ENCODE results near the gene PLEKHJ1. TPM values are rescaled to one million over a fixed set of nuclear protein-coding genes. Genes with fewer than 3 reads are reported as not detected.

The PLEKHJ1 gene
- total and polyA plus RNA-seq, 2 of the 13 experiments (the other 11 are each of a cell fraction or from before 2014, with no cell fraction given): 70.5 to 130 TPM

- no peak overlapping the region for H3K4me2 ChIP-seq (ENCODE audit: low read depth, low read length)
- H3K4me3 ChIP-seq (replicated peaks in 1 of 3; ENCODE audit: insufficient read depth in 1 of 3, low read depth in 2 of 3, low read length in 3 of 3): no peak overlapping the region
- BruUV-seq (replicated peaks): no TSS peak
- ChIA-PET POLR2A (interaction anchor here (0.9 to 1.1 kb wide), 4 partner anchors 17 to 77 kb away, joined by 3 to 4 read pairs (median 3); no protein-coding TSS in a partner anchor), CTCF (ENCODE audit: low intra/inter-chr PET ratio, low total read pairs) (no interaction called here)
- peaks cover 13% of the 10 kb centered on the region for H3K79me2 ChIP-seq (ENCODE audit: insufficient read depth, low read length)
- no peaks in the 10 kb centered on the region for H3K9me3 ChIP-seq (ENCODE audit: low read length)
- peaks cover 35% of the 10 kb centered on the region for H3K4me1 ChIP-seq (ENCODE audit: insufficient read depth, low read length)
- H4K20me1 ChIP-seq (ENCODE audit: insufficient read depth, low read length): peaks cover 12% of the 10 kb centered on the region; the same call in 1 of the 2 replicates
- no peaks in the 10 kb centered on the region for H3K27me3 ChIP-seq (ENCODE audit: control insufficient read depth in 1 of 2, insufficient read depth in 2 of 2, low read length in 2 of 2)
- DNase-seq (ENCODE audit: low spot score): no peak
- in situ Hi-C loops (cut with HindIII; ENCODE audit: extremely low pct_ligation_motif_present, low pct_unique_long_range_greater_than_20kb): loop anchor here (10.0 kb wide), 1 partner anchor 82 kb away; no protein-coding TSS in a partner anchor
- H3K36me3 ChIP-seq (replicated peaks in 1 of 2; ENCODE audit: control insufficient read depth in 1 of 2, insufficient read depth in 2 of 2, low read length in 2 of 2): peaks cover 23 to 31% of the 10 kb centered on the region in 2 experiments; a peak in 4 of 5 replicates
- H3K27ac ChIP-seq (ENCODE audit: extremely low read length, insufficient read depth, low read length): peak overlapping the region; percentile 27
- FAIRE-seq: no peak
- intact Hi-C loops (cut with micrococcal nuclease; ENCODE audit: unreplicated experiment): loop anchor here (10.0 kb wide), 2 partner anchors 78 to 82 kb away; partner anchors contain the start of gene AP3D1
- ATAC-seq: no peak
- H3K9ac ChIP-seq (ENCODE audit: insufficient read depth, low read depth, low read length): no peak overlapping the region
- no peak overlapping the region for H2AFZ ChIP-seq (ENCODE audit: low read length)
- 94% methylated on average over 22 of the region's 30 CpGs for WGBS (ENCODE audit: low lambda C conversion rate)
- no peak for TF ChIP-seq ZFP82 (CRISPR knock-in tag; IDR thresholded peaks at IDR 0.05; ENCODE audit: borderline replicate concordance)
- no peak for TF ChIP-seq PHF5A (CRISPR knock-in tag; IDR thresholded peaks at IDR 0.05; ENCODE audit: low read depth, unreplicated experiment)
- TF ChIP-seq AHR (CRISPR knock-in tag; IDR thresholded peaks at IDR 0.05): no peak
- TF ChIP-seq HDAC2 (CRISPR knock-in tag; IDR thresholded peaks at IDR 0.05): no peak
- TF ChIP-seq POLR2G (IDR thresholded peaks at IDR 0.05; ENCODE audit: low read depth, low read length): peak; percentile 51; the same call in 1 of the 2 replicates
- no peak for TF ChIP-seq MYPOP (CRISPR knock-in tag; IDR thresholded peaks at IDR 0.05)
- peak; percentile 25; the same call in 1 of the 2 replicates for TF ChIP-seq MED1 (CRISPR knock-in tag; IDR thresholded peaks at IDR 0.05)
- TF ChIP-seq ZNF282 (IDR thresholded peaks at IDR 0.05; ENCODE audit: partially characterized antibody): no peak
- TF ChIP-seq HOXA3 (CRISPR knock-in tag; IDR thresholded peaks at IDR 0.05): peak; percentile 34; the same call in 1 of the 2 replicates
- no peak for TF ChIP-seq MEIS2 (CRISPR knock-in tag; IDR thresholded peaks at IDR 0.05)
- peak; percentile 40; the same call in 1 of the 2 replicates for TF ChIP-seq POLR2AphosphoS5 (IDR thresholded peaks at IDR 0.05; ENCODE audit: low read depth, low read length)
- peak; percentile 28 for TF ChIP-seq PRPF4 (IDR thresholded peaks at IDR 0.05; ENCODE audit: low read depth, low read length, poor library complexity, severe bottlenecking)
- TF ChIP-seq RERE (CRISPR knock-in tag; IDR thresholded peaks at IDR 0.05; ENCODE audit: low read depth): no peak
- TF ChIP-seq ZBTB38 (CRISPR knock-in tag; IDR thresholded peaks at IDR 0.05): peak; percentile 81
- peak; percentile 81 for TF ChIP-seq AGO1 (IDR thresholded peaks at IDR 0.05; ENCODE audit: low read depth, low read length, poor library complexity, severe bottlenecking)
These were observed 3.6 kb downstream of the PLEKHJ1 start for GRCh38 chr19:2232286-2233151.
